ENCODE data around the gene SOX2.

DNA sequence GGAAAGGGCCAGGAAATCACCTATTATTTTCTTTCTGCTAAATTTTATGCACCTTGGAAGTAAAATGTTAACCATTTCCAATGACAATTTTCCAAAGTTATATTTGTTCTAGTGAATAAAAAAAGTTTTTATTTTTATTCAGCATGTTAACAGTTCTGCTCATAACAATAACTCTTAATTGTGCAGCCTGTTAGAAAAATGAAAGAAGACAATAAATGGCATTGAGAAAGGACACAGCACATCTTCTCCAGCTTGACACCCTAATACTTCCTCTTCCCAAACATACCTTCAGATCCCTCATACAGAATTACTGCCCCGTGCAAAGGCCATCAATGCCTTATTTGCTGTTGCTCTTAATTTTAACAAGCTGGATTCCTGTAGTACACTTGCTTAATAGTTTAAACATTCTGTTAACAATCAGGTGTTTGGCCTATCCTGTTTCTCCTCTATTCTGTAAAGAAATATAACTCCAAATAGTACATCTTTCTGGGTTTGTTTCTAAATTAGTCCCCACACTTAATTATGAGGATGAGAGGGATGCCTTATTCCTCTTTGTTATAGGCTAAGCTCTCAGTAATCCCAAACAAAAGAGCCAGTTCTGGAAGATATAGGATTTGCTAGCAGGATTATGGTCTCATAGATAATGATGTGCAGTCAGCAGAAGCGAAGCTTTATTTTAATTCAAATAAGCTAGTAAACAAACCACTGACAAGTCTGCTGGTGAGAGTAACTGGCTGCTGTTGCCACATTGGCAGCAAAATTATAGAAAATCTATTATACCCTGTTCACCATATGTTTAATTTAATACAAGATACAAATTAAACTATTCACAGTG, 19.2 kb upstream of the SOX2 start:
- no peak for TF ChIP-seq CTCF (IDR thresholded peaks at IDR 0.05; ENCODE audit: low read depth, low read length)
- no peak for TF ChIP-seq EZH2phosphoT487 (IDR thresholded peaks at IDR 0.05; ENCODE audit: low read depth)

All from OCI-LY3 (cell line).